Stimulated activated CD4-positive, alpha-beta T cell treated with anti-CD3 and anti-CD28 coated beads, Interleukin-1b, Interleukin-23, amount 100 ng/mL, for 48 hours (primary cell): Measurements from ENCODE around the gene MAL.

Experiments
- DNase-seq: peaks from one replicate; pipeline ENCODE4 v3.0.0-alpha.2; 2020

Gene MAL

DNA sequence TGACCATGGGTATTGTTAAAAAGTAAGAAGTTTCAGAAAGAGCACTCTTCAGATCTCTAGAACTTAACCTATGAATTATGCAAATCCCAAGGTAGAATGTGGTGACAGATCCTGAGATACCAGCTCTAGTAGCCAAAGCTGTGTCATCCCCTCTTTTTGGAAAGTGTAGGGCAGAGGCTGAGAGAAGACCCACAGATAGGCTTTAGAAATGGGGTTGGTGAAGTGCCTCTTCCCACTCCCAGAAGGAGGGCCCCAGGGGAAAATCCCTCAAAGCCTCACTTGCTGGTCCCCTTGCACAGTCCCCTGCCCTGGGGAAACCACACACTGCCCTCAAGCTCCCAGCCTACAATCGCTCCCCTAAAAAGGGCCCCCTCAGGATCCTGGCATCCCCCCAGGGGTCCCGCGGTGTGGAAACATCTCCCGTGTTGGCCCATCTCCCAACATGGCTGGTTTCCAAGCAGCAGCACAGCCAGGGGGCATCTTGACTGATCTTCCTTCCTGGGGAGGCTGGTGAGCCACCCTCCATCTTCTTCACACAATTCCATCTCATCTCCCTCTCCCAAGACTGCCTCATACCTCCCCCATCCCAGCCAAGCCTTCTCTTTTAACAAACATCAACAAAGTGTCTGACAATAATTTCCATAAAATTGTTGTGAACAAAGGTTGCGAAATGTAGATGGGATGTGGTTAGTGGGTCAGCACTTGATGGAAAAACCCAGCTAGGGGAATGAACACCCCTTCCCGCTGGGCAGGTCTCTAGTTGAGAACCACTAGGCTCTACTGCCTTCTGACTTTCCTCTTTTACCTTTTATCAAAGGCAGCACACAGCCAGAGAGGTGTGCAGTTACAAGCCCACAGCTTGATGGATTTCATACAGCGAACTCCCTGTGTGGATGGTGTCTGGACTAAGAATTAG is 25.1 kb downstream of the MAL start:
- DNase-seq: no peak

- DNase-seq: no peak
Measured at GRCh38 chr2:95051626-95052025, 26.1 kb downstream of the MAL start.

- DNase-seq: no peak
Measured at GRCh38 chr2:95052307-95052706, 26.8 kb downstream of the MAL start.

- DNase-seq: no peak
Measured at GRCh38 chr2:95052804-95053479, 27.4 kb downstream of the MAL start.

DNA sequence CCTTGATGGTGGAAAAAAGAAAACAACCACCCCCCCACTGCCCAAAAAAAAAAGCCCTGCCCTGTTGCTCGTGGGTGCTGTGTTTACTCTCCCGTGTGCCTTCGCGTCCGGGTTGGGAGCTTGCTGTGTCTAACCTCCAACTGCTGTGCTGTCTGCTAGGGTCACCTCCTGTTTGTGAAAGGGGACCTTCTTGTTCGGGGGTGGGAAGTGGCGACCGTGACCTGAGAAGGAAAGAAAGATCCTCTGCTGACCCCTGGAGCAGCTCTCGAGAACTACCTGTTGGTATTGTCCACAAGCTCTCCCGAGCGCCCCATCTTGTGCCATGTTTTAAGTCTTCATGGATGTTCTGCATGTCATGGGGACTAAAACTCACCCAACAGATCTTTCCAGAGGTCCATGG is 28.0 kb downstream of the MAL start:
- no peak for DNase-seq

- DNase-seq: no peak
Measured at GRCh38 chr2:95054016-95054415, 28.5 kb downstream of the MAL start.

- DNase-seq: no peak
Measured at GRCh38 chr2:95055262-95055661, 29.8 kb downstream of the MAL start.

GRCh38 chr2:95056044-95056443 is 30.5 kb downstream of the MAL start:
- DNase-seq: no peak

DNA sequence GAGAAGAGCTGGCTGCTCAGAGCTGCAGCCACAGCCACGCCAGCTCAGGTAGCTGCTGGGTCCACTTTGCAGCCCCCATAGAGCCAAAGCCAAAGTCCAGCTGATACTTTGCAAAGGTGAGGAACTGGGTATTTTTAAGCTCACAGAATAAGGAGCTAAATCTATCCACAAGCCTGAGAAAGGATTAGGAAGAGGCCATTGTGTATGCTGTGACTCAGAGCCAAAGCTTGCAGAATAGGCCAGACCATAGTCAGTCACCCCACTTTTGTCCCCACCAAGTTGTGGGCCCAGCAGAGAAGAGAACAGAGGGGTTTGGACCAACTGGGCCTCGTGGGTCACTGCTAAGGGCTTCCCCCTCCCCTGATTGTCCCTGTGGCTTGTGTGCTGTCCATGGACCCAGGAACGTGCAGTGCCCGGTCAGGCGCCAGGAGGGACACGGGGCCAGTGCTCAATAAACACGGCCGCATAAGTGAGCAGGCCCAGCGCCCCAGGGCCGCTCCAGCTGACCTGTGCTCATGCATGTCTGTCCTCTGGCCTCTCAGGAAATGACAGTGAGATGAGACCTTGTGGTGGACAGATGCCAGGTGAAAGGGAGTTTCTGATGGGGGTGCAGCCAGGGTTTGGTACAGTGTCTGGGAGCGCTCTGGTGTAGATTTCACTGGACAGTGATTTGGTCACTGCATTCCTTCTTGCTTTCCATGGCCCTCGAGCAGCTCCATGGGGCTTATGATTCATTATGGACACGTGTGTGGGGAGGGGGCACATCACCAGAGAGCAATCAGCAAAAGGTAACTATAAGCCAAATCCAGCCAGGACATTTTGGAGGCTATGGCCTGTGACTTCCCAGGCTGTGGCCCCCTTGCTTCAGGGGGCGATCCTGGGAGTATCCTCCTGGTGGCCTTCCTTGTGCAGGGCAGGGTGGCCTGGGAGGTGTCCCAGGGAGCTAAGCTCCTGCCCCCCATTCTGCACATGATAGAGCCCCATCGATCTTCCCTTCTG is 31.3 kb downstream of the MAL start:
- DNase-seq: no peak

GRCh38 chr2:95057535-95058370 is 32.2 kb downstream of the MAL start:
- no peak for DNase-seq

DNA sequence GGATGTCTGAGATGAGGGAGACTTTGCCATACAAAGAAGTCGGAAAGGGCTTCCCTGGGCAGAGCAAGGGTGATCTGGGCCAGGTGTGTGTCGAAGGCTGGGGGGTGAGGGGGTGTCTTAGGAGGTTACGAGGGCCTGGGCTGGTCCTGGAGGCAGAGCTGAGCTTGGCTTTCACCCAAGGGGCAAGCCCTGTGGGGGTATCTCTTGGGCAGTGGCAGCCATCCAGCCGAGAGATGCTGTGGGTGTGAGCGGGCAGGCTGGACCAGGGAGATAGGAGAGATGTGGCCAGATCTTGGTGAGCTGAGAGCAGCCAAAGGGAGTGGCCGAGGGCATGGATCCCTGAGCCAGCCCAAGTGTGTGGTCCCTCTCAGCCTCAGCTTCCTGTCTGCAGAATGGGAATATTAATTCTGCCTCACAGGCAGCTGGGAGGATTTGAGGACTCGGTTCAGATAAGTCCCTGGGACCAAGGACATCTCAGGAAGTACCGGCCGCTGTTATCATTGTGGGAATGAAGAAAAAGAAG is 33.0 kb downstream of the MAL start:
- DNase-seq: no peak

DNA sequence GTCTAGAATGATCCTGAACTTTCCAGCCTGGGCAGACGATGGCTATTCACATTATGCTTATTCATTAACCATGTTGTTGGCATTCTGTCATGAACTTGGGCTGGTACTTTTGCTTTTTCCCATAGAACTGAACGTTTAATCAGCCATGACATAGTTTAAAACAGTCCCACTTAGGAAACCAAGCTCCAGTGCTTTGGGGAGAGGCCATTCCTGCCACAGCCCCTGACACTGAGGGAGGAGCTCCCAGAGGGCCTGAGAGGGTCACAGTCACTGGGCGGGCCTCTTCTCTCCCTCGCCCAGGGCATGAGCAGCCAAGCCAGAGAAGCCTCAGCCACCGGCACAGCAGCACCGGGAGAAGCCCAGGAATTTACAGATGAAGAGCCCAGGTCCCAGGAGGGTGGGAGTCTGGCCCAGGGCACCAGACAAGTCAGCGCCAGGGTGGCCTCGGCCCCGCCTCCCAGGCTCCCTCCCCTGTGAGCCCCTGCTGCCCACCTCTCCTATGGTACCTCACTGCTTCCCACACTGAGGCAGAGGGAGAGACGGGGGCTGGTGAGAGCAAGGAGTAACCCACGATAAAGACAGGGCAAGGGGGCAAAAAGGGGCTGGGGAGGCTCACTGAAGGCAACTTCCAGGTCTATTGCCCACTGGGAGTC is 33.6 kb downstream of the MAL start:
- DNase-seq: no peak

GRCh38 chr2:95059656-95060370 is 34.3 kb downstream of the MAL start:
- DNase-seq: no peak

DNA sequence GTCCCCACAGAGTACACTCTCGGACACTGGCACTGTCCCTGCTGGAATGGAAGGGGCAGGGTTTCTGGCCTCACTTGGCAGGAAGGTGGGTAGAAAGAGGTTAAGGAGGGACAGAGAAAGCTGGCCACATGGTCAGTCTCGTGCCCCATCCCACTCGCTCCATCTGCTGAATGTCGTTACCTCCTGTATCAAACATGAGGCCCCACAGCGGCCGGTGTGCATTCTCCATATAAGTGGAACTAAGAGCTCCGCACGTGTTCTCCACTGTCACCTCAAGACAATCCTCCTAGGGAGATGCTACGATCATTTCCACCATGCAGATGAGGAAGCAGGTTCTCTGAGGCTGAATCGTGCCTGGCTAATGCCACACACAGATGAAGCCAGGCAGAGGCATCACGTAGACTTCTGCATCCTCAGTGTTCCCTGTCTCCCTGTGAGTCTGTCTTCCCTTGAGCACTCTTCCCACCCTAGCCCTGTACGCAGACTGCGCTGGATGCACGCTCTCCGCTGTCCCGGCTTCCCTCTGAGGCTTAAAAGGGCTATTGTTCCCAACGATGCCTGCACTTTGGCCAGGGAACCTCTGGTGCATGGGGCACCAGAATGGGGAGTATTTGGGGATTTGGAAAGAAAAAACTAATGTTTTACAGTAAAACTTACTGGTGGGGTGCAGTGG is 35.1 kb downstream of the MAL start:
- no peak for DNase-seq

- no peak for DNase-seq
Measured at GRCh38 chr2:95061119-95061512, 35.6 kb downstream of the MAL start.

- DNase-seq: no peak
Measured at GRCh38 chr2:95061601-95062183, 36.2 kb downstream of the MAL start.

- DNase-seq: no peak
Measured at GRCh38 chr2:95062242-95063085, 37.0 kb downstream of the MAL start.

- DNase-seq: no peak
Measured at GRCh38 chr2:95063086-95063958, 37.8 kb downstream of the MAL start.
